ENCODE data around the gene RUSC1. TPM values are rescaled to one million over a fixed set of nuclear protein-coding genes. Genes with fewer than 3 reads are reported as not detected.

Gene RUSC1
- total RNA-seq, 1 experiment from 2014 or later: 40.9 TPM

- H3K4me1 ChIP-seq (replicated peaks): no peaks in the 10 kb centered on the region
- no peak overlapping the region for H3K4me3 ChIP-seq
- DNase-seq (ENCODE audit: low read depth in 1 of 2, low spot score in 2 of 2): no peak
- peaks cover 59% of the 10 kb centered on the region for H3K36me3 ChIP-seq
- no peak overlapping the region for H3K27ac ChIP-seq
- H3K9me3 ChIP-seq (replicated peaks): no peaks in the 10 kb centered on the region
- H3K27me3 ChIP-seq (replicated peaks): no peaks in the 10 kb centered on the region
Observed at GRCh38 chr1:155360051-155360450, 39.4 kb downstream of the RUSC1 start.

- H3K27ac ChIP-seq: no peak overlapping the region
- H3K9me3 ChIP-seq (replicated peaks): no peaks in the 10 kb centered on the region
- H3K36me3 ChIP-seq: peaks cover 65% of the 10 kb centered on the region
- no peaks in the 10 kb centered on the region for H3K4me1 ChIP-seq (replicated peaks)
- DNase-seq (ENCODE audit: low read depth in 1 of 2, low spot score in 2 of 2): no peak
- no peaks in the 10 kb centered on the region for H3K27me3 ChIP-seq (replicated peaks)
- H3K4me3 ChIP-seq: no peak overlapping the region
Observed at GRCh38 chr1:155379180-155379579, 58.5 kb downstream of the RUSC1 start.

GRCh38 chr1:155379631-155380090, 59.0 kb downstream of the RUSC1 start:
- H3K4me1 ChIP-seq (replicated peaks): no peaks in the 10 kb centered on the region
- H3K9me3 ChIP-seq (replicated peaks): no peaks in the 10 kb centered on the region
- H3K27ac ChIP-seq: no peak overlapping the region
- no peak for DNase-seq (ENCODE audit: low read depth in 1 of 2, low spot score in 2 of 2)
- no peak overlapping the region for H3K4me3 ChIP-seq
- H3K27me3 ChIP-seq (replicated peaks): no peaks in the 10 kb centered on the region
- peaks cover 62% of the 10 kb centered on the region for H3K36me3 ChIP-seq

Other genes with a start within 250 kb of the RUSC1 start
- gene EFNA3, start 242.1 kb upstream of the RUSC1 start, total RNA-seq (2014; rRNA removed; shearing (Covaris generic)): 0.21 and 0.85 TPM in 2 replicates
- gene EFNA1, start 193.0 kb upstream of the RUSC1 start, total RNA-seq (2014; rRNA removed; shearing (Covaris generic)): 0.89 and 0.91 TPM in 2 replicates
- gene SLC50A1, start 185.0 kb upstream of the RUSC1 start, total RNA-seq (2014; rRNA removed; shearing (Covaris generic)): 9.9 and 23.4 TPM in 2 replicates
- 40.7 and 76.6 TPM in 2 replicates for gene DPM3, start 180.4 kb upstream of the RUSC1 start, total RNA-seq (2014; rRNA removed; shearing (Covaris generic))
- 61.7 and 94.8 TPM in 2 replicates for gene KRTCAP2, start 147.6 kb upstream of the RUSC1 start, total RNA-seq (2014; rRNA removed; shearing (Covaris generic))
- 0.21 and 1.1 TPM in 2 replicates for gene TRIM46, start 147.0 kb upstream of the RUSC1 start, total RNA-seq (2014; rRNA removed; shearing (Covaris generic))
- gene THBS3, start 113.0 kb upstream of the RUSC1 start, total RNA-seq (2014; rRNA removed; shearing (Covaris generic)): 3.2 and 5.4 TPM in 2 replicates
- 69.7 and 86.0 TPM in 2 replicates for gene MTX1, start 112.2 kb upstream of the RUSC1 start, total RNA-seq (2014; rRNA removed; shearing (Covaris generic))
- 3.7 and 11.9 TPM in 2 replicates for gene ENTREP3, start 65.4 kb upstream of the RUSC1 start, total RNA-seq (2014; rRNA removed; shearing (Covaris generic))
- 54.6 and 55.9 TPM in 2 replicates for gene SCAMP3, start 58.5 kb upstream of the RUSC1 start, total RNA-seq (2014; rRNA removed; shearing (Covaris generic))
- gene CLK2, start 47.4 kb upstream of the RUSC1 start, total RNA-seq (2014; rRNA removed; shearing (Covaris generic)): 13.0 and 13.7 TPM in 2 replicates
- 0.97 and 2.5 TPM in 2 replicates for gene HCN3, start 43.4 kb upstream of the RUSC1 start, total RNA-seq (2014; rRNA removed; shearing (Covaris generic))
- not detected in 2 replicates for gene PKLR, start 19.5 kb upstream of the RUSC1 start, total RNA-seq (2014; rRNA removed; shearing (Covaris generic))
- 205 and 232 TPM in 2 replicates for gene FDPS, start 12.0 kb upstream of the RUSC1 start, total RNA-seq (2014; rRNA removed; shearing (Covaris generic))
- gene ASH1L, start 241.9 kb downstream of the RUSC1 start, total RNA-seq (2014; rRNA removed; shearing (Covaris generic)): 14.7 and 23.0 TPM in 2 replicates

All from SJSA1 (cell line).